Right hindlimb (tissue), 1 donor: Measurements from ENCODE around the gene FRRS1L.

Source experiments
- DNase-seq: peaks from one replicate; pipeline ENCODE4 v3.0.0-alpha.2; 2018

FRRS1L gene

DNA sequence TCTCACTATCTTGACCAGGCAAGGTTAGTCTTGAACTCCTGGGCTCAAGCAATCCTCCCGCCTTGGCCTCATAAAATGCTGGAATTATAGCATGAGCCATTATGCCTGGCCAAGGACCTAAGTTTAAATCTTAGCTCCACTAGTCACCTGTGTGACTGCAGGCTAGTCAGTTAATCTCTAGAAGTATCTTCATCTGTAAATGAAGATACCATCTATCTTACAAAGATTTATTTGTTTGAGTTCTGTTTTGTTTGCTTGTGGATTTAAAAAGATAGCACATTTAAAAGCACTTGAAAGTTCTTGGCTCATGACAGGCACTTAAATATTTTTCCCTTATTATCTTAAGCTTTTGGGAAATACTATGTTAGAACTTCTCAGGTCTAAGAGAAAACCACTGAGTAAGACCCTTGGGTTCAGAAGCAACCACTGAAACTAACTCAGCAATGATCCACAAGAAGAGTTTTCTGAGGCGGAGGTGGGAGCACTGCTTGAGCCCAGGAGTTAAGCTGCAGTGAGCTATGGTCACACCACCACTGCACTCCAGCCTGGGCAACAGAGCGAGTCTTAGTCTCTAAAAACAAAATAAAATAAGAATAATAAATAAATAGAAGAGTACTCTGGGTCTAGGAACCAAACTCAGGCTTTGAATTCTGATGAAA is 66.4 kb downstream of the FRRS1L start:
- no peak for DNase-seq

DNA sequence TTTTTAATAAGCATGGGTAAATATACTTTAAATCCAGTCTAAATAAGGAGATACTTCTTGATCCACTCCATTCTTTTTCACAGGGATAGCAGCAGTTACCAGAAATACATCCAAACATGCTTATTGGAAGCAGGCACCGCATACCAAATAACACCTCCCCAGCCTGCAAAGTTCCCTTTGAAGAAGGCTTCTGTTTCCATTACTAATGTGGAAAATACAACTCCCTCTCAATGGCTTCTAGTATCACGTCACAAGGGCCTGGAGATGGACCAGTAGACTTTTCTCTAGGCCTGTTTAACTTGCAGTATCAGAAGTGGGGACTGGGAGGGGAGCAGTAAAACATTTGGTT is 68.1 kb downstream of the FRRS1L start:
- peak; percentile 42 for DNase-seq

DNA sequence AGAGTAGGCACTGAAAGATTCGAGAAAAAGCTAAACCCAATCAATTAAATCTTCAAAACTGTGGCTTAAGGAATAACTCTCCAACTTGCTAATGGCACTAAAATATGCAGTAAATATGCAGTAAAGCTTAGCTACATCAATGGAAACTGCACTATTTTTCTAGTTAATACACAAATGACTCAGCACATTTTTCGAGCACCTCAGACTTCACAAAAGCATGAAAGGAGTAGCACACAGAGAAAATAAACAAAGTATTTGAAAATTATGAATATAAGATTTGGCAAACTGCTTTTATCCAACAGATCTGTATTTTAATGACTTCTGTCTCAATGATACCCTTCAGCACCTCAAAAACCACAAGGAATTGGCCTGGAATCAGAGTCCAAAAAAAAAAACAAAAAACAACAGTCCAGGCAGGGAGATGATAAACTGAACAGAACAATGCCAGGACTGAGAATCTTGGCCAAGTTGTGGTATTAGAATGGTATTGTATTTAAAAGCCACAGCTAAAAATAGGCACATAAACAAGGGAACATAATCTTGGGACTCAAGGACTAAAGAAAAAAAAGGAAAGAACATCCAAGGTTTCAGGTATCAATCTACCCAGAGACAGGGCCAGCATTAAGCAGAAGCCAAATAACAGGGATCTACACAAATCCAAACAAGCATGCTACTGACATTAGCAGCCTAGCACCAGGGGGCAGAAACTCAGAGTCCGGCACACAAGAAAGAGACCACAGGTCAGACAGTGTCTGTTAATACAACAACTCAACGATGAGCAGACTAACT is 68.7 kb downstream of the FRRS1L start:
- peak; percentile 54 for DNase-seq

DNA sequence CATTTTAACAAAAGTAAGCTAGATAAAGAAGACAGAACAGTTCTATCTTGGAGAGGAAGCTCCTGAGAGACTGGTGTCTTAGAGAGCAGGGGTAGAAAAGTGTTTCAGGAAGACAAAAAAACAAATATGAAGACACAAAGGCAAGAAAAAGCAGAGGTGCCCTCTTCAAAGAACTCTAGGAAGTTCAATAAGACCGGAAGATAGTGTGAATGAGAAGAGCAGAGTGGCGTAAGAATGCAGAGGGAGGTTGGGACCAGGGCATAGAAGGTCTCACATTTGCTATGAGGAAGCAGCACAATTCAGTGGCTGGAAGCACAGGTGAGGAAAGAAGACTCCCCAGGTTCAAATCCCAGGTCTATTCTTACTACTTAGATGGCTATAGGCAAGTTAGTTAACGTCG is 69.9 kb downstream of the FRRS1L start:
- no peak for DNase-seq

DNA sequence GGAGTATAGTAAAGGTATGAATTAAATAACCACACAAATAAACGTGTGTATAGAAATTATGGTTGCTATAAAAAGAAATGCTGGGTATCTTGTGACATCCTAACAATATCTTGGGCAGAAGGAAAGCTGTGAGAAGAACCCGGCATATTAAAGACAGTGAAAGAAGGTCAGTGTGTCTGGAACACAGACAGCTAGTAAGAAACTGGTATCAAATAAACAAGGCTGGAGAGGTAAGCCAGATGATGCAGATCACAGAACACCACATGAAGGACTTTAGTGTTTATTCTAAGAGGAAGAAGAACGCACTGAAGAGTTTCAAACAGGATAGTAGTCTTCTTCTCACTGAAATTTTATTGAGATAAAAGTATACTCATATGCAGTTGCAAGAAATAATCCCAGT is 71.7 kb downstream of the FRRS1L start:
- DNase-seq, result no peak

DNA sequence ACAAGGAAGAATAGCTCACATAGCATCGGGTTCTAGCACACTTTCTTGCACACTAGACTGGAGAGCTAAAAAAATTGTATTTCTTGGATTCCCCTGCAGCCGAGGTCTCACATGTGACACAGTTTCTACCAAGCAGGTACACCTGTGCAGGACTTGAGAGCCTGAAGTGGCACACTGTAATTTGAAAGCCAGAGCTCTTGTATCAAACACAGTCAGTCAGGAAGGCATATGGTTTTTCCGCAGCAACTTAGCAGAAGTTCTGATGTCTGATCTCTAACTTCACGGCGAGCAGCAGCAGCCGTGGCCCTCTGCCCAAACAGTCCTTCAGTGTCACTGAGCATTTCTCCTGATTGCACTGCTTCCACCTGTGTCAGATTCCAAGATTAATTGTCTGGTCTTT is 72.8 kb downstream of the FRRS1L start:
- DNase-seq, result no peak

DNA sequence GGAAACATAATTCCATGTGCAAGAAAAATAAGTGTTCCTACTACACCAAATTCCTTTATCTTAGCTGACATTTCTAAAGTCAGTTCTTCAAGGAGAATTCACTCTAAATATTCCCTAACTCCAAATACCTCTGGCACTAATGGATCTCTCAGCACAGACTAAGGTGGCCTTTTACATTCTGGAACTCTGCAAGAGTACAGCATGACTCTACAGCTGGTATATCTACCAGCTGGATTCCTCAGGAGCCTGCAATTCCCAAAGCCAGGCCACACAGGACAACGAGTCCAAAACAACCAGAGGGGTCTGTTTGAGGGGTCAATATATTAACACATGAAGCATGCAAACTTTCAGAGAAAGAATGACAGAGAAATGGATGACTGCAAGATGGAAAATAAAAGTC is 74.5 kb downstream of the FRRS1L start:
- no peak for DNase-seq

DNA sequence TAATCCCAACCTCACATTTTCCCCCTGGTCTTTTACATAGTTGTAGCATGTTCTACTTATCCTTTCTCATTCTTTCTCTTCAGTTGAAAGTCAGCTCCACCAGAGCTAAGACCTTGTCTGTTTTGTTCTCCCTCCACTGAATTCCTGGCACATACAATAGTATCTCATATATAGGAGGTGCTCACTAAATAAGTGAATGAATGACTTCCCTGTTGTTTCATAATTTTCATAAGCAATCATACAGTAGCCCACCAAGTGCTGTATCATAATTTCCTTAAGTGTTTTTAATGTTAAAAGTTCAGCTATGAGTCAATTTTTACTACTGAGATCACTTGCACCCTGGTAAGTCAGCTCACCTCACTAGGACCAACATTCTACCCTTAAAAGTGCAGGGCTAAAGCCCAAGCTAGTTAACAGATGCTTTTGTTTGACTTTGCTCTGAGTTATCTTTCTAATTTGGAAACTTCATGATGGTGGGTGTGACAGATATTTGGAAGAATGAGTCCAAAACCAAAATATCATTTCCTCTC is 74.9 kb downstream of the FRRS1L start:
- no peak for DNase-seq

DNA sequence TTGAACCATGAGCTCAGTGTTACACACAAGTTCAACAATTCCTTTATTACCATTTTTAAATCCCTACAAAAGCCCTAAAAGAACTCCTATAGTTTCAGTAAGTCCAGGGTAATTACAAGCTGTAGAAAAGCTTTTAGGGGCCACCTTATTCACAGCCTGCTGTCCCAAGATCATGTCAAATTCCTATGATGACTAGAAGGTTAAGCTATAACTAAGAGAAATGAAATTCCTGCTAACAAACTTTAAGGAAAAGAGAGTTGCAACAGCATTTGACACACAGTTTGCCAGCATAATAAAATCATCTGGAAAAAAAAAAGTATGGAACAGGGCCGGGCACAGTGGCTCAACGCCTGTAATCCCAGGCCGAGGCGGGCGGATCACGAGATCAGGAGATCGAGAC is 78.8 kb downstream of the FRRS1L start:
- no peak for DNase-seq

DNA sequence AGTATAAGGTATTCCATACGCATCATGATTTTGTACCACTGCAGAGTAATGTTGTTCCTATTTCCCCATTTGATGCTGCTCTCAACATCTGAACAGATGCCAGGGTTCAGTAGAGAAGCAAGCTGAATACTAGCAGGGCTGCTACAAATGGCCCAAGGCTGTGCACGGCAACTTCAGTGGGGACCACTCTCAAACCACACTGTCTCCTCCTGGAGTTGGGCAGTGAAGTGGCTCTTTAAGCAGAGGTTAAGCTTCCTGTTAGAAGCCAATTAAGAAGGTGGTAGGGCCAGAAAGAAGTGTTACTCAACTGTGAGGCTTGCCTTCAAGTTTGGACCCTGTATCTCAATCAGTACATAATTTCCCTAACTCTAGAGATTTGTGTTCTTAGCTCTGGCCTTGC is 79.3 kb downstream of the FRRS1L start:
- no peak for DNase-seq

DNA sequence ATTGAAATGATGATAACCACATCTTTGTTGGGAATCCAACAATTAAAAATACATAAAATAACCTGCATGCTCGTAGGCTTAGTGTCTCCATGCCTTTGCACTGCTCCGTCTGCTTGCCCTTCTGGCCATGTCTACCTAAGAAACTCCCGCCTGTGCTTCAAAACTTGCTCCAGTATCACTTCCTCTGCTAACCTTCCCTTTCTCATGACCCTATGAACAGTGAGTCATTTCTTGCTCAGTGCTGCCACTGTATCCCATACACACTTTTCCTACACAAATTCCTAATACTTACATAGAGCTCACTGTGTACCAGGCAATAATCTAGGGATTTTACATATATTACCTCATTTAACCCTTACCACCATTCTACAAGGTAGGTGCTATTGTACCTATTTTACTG is 80.8 kb downstream of the FRRS1L start:
- DNase-seq, result no peak

DNA sequence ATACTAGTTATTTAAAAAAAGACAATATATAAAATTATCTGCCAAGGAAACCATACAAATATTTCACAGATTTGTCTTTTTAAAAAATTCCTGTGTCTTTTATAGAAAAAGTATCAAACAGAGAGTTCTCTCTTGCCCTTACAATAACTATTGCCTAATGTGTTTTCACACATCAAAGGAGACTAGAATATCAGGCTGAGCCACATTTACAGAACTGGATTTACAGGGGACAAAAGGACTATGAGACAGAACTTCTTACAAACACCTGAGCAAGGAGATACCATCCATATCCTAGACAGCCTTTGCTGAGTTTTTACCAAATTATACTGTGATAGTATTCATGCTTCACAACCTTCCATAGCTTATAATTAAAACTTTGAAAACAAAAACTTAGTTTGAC is 81.5 kb downstream of the FRRS1L start:
- no peak for DNase-seq

DNA sequence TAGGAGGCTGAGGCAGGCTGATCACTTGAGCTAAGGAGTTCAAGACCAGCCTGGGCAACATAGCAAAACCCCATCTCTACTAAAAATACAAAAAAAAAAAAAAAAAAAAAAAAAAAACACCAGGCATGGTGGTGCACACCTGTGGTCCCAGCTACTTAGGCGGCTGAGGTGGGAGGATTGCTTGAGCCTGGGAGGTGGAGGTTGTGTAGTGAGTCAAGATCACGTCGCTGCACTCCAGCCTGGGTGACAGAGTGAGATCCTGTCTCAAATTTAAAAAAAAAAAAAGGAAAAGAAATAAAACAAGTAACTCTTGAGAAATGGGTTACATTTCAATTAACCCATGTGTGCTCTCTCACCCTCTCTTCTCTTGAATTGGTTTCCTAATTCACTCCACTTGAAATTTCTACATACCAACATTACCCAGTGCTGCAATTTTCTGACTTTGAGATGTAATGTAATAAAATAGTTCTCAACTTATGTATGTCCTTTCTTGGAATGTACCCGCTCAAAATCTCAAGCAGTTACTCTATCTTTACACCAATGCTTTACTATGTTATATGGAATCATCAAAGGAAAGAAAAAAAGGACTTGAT is 83.1 kb downstream of the FRRS1L start:
- DNase-seq, result no peak

DNA sequence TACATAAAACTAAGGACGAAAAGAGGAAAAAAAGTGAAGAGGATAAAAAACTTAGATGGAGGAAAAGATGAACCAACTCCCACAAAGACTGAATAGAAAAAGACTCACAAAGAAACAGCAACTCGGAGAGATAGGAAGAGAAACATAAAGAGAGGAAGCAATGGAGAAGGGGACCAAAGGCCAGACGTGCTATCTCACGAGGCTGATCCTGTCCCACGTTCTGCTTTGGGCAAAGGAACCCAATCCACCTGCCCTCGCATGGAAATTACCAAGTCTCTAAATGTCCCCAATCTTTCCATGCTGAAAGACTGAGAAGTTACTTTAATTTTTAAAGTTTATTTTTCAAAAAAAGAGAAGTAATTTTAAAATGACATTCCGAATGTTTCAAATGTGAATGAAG is 83.9 kb downstream of the FRRS1L start:
- no peak for DNase-seq

DNA sequence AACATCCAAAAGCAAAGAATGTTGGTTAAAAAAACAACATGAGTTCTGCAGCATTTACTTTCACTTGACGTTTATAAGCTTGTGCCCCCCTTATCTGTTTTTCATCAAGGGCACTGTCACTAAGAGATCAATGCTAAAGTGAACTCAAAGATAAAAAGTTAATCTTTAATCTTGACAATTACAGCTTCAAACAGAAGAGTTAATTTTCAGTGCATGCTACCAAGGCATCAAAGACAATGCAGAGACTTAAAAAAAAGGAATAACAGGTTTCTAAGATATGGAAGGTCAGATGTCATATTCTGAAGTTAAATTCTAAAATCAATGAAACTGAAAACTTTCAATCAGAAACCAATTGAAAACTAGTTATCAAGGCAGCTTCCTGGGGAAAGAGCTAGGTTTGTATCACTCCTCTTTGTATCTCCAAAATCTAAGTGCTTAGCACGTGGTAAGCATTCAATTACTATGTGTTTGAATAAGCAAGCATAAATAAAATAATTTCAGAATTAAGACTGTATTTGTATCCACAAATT is 84.9 kb downstream of the FRRS1L start:
- DNase-seq, result no peak
